Peyer's patch (tissue), 4 donors: ENCODE results near the gene BMPR2. TPM values are rescaled to one million over a fixed set of nuclear protein-coding genes. Genes with fewer than 3 reads are reported as not detected.
"Not testable (repeated sequence)": the region's sequence is repeated elsewhere in the genome, so short reads cannot be mapped to it uniquely, and the experiment has no call there.

Experiments
- DNase-seq, 3 donors: peaks; one replicate each; pipeline ENCODE4 v3.0.0-alpha.2; 2017 to 2019
- H3K27ac ChIP-seq, 4 donors: fragments of 200-600 bp; sonication (generic); one replicate each; pipeline ENCODE4 v1.5.1; 2016 to 2019
- H3K27me3 ChIP-seq, 2 donors: fragments of 200-600 bp; sonication (generic); one replicate each; pipeline ENCODE4 v1.5.1; 2019
- H3K36me3 ChIP-seq, 3 donors: fragments of 200-600 bp; sonication (generic); one replicate each; pipeline ENCODE4 v1.5.1; 2016 to 2019
- H3K4me1 ChIP-seq, 4 donors: fragments of 200-600 bp; sonication (generic); one replicate each; pipeline ENCODE4 v1.5.1; 2016 to 2019
- H3K4me3 ChIP-seq, 4 donors: fragments of 200-600 bp; sonication (generic); 1 replicate in 3 of 4; 2 replicates in 1 of 4; pipeline ENCODE4 v1.5.1; 2016 to 2019; ENCODE audit warnings: mild to moderate bottlenecking in 1 of 4
- H3K9me3 ChIP-seq, 4 donors: fragments of 200-600 bp; sonication (generic); one replicate each; pipeline ENCODE4 v1.5.1; 2016 to 2019; ENCODE audit warnings: mild to moderate bottlenecking in 1 of 4
- POLR2A ChIP-seq, 2 donors: fragments of 450-650 bp; IDR thresholded peaks; one replicate each; pipeline ENCODE4 v1.5.1; 2017; ENCODE audit warnings: antibody characterized with exemption in 2 of 2, mild to moderate bottlenecking in 2 of 2, moderate library complexity in 2 of 2
- total RNA-seq, 4 donors: library from RNA; depleted of rRNA; stranded (reverse); fragments of >200 nt; gene quantifications; one replicate each; pipeline ENCODE4 v1.1.0, GENCODE V29; 2016
- TF ChIP-seq, protein P1 (sequence below), 6 experiments: fragments of 450-650 bp in 4 of 6; fragments of 200-600 bp in 2 of 6; sonication (generic) in 1 of 6; IDR thresholded peaks; one replicate each; pipeline ENCODE4 v1.5.1; 2017 to 2019; ENCODE audit warnings: antibody characterized with exemption in 6 of 6, mild to moderate bottlenecking in 3 of 6, moderate library complexity in 1 of 6

The BMPR2 gene
- total RNA-seq, 4 donors from 2014 or later: 20.6 to 34.7 (median 30.0) TPM

DNA sequence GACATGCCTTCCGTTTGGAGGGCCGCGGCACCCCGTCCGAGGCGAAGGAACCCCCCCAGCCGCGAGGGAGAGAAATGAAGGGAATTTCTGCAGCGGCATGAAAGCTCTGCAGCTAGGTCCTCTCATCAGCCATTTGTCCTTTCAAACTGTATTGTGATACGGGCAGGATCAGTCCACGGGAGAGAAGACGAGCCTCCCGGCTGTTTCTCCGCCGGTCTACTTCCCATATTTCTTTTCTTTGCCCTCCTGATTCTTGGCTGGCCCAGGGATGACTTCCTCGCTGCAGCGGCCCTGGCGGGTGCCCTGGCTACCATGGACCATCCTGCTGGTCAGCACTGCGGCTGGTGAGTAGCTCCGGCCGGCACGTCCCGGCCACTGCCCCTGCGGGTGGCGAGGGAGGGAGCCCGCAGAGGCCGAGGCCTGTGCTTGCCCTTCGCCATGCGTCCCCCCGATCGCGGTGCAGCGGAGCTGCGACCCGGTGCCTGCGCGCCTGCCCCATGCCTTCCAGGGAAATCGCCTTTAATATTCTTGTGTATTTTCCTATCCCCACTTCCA is 1.2 kb downstream of the BMPR2 start:
- peak; percentile 22 to 67 (median 57) for DNase-seq
- Histone ChIP-seq H3K4me3 (peak overlapping the region; percentile 82 to 94 (median 88)), H3K4me1 (peaks cover 0 to 30% (median 0%) of the 10 kb centered on the region in 4 donors), H3K27ac (peak overlapping the region; percentile 84 to 98 (median 96)), H3K9me3 (no peaks in the 10 kb centered on the region), H3K36me3 (no peaks in the 10 kb centered on the region), H3K27me3 (no peaks in the 10 kb centered on the region)
- TF ChIP-seq POLR2A (IDR thresholded peaks at IDR 0.05): no peak
- TF ChIP-seq, protein P1, sequence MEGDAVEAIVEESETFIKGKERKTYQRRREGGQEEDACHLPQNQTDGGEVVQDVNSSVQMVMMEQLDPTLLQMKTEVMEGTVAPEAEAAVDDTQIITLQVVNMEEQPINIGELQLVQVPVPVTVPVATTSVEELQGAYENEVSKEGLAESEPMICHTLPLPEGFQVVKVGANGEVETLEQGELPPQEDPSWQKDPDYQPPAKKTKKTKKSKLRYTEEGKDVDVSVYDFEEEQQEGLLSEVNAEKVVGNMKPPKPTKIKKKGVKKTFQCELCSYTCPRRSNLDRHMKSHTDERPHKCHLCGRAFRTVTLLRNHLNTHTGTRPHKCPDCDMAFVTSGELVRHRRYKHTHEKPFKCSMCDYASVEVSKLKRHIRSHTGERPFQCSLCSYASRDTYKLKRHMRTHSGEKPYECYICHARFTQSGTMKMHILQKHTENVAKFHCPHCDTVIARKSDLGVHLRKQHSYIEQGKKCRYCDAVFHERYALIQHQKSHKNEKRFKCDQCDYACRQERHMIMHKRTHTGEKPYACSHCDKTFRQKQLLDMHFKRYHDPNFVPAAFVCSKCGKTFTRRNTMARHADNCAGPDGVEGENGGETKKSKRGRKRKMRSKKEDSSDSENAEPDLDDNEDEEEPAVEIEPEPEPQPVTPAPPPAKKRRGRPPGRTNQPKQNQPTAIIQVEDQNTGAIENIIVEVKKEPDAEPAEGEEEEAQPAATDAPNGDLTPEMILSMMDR (IDR thresholded peaks at IDR 0.05): no peak

DNA sequence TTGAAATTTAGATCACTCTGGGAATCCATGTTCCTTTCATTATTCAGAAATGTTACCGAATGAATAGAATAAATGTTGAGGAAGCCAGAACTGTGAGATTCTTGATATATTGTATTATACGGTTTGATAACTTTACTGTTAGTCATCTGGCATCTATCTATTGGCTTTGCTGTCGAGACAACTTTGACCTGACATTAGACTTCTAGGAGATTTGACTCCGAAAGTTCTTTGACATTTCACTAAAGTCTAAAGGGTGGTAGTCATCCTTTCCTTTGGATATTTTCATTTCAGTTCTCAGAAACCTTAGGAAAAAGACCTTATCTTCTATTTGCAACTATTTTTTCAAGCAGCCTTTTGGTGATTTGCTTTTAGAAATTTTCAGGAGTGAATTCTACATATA is 1.9 kb downstream of the BMPR2 start:
- Histone ChIP-seq H3K27me3 (no peaks in the 10 kb centered on the region), H3K27ac (peak overlapping the region; percentile 6 to 97 (median 90)), H3K36me3 (no peaks in the 10 kb centered on the region), H3K9me3 (no peaks in the 10 kb centered on the region), H3K4me3 (peak overlapping the region; percentile 82 to 94 (median 88)), H3K4me1 (peaks cover 0 to 31% (median 0%) of the 10 kb centered on the region in 4 donors)
- DNase-seq: no peak
- TF ChIP-seq POLR2A (IDR thresholded peaks at IDR 0.05): no peak
- TF ChIP-seq, protein P1 (IDR thresholded peaks at IDR 0.05): no peak

DNA sequence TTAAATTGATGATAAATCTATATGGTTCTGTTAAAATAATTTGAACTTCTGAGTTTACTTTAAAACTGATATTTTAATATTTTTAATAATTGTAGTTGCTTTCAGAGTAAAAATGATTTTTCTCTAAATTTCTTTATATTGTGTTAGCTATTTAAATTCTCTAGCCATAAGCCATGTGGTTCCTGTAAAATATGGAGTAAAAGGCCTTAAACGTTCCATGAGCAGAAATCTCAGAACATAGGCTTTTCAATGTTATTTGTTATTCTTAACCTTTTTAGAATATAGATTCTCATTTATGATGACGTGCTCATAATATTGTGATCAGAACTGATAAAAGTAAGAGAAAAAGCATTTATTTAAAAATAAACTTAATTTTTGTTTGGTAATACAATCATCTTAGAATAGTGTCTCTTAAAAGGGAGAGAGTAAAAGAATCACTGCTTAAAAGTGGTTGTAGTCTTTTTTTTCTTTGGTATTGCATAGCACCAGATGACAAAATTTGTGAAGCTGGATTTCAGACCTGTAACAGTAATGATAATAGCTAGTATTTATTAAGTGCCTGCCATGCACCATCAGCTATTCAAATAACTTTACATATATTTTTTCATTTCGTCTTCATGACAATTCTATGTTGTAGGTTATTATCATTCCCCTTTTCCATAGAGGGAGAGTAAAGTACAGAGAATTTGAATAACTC is 2.7 kb downstream of the BMPR2 start:
- DNase-seq: no peak
- no peaks in the 10 kb centered on the region for H3K27me3 ChIP-seq
- TF ChIP-seq, protein P1 (IDR thresholded peaks at IDR 0.05): no peak
- TF ChIP-seq POLR2A (IDR thresholded peaks at IDR 0.05): no peak
- H3K4me3 ChIP-seq: peak overlapping the region; percentile 82 to 94 (median 88)
- H3K4me1 ChIP-seq: peaks cover 0 to 31% (median 0%) of the 10 kb centered on the region in 4 donors
- peak overlapping the region; percentile 3 to 97 (median 60) for H3K27ac ChIP-seq
- H3K9me3 ChIP-seq: no peaks in the 10 kb centered on the region
- no peaks in the 10 kb centered on the region for H3K36me3 ChIP-seq

DNA sequence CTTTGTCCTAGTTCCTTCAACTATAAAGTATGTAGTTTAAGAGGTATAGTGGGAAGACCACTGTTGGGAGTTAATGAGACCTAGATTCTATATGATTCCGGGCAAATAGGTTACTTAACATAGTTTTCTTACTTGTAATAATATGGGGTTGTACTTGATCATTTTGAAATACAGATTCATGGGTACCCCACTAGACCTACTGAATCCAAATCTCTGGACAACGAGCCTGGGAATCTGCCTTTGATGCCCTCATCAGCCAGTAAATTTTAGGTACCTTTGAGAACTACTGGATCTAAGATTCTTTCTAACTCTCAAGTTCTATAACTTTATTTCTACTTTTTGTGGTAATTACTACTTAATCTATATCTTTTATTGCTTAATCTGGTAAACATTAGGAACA is 6.6 kb downstream of the BMPR2 start:
- no peak for DNase-seq
- Histone ChIP-seq H3K27me3 (no peaks in the 10 kb centered on the region), H3K27ac (no peak overlapping the region), H3K9me3 (no peaks in the 10 kb centered on the region), H3K36me3 (no peaks in the 10 kb centered on the region), H3K4me3 (no peak overlapping the region), H3K4me1 (peaks cover 0 to 31% (median 0%) of the 10 kb centered on the region in 4 donors)
- TF ChIP-seq, protein P1 (IDR thresholded peaks at IDR 0.05): no peak

DNA sequence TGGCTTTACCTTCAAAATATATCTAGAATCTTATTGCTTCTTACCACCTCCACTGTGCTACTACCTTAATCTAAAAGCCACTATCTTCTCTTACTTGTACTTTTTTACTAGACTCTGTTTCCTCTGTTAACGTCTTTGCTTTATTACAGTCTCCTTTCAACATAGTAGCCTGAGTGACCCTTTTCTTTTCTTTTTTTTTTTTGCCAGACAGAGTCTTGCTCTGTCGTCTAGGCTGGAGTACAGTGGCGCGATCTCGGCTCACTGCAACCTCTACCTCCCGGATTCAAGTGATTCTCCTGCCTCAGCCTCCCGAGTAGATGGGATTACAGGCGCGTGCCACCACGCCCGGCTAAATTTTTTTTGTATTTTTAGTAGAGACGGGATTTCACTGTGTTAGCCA is 10.4 kb downstream of the BMPR2 start:
- H3K27me3 ChIP-seq, H3K4me1 ChIP-seq, DNase-seq, H3K27ac ChIP-seq, H3K4me3 ChIP-seq, H3K36me3 ChIP-seq, H3K9me3 ChIP-seq: not testable (repeated sequence)

DNA sequence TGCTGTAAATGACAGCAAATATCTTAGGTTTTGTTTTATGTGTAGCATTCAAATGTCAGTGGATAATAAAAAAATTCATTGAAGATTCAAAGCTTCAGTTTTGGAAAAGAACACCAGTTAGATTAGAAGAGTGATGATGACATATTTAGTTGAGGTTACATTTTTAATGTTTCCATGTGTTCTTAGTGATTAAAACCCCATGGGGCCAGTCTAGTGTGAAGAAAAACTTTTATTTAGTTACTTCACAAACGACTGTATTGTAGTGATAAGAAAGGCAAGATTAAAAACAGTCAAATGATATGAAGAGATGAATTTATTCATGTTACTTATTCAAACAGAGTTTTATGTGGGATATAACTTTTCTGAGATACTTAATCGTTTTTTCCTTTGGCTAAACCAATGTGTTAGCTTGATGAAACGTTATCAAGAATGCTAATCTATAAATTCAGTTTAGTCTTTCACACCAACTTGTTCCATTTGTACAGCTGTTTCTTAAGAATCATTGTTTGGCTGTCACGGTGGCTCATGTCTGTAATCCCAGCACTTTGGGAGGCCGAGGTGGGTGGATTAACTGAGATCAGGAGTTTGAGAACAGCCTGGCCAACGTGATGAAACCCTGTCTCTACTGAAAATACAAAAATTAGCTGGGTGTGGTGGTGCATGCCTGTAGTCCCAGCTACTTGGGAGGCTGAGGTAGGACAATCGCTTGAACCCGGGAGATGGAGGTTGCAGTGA is 11.6 kb downstream of the BMPR2 start:
- Histone ChIP-seq H3K36me3 (no peaks in the 10 kb centered on the region), H3K27ac (no peak overlapping the region), H3K9me3 (no peaks in the 10 kb centered on the region), H3K4me1 (no peaks in the 10 kb centered on the region), H3K27me3 (no peaks in the 10 kb centered on the region), H3K4me3 (no peak overlapping the region)
- no peak for TF ChIP-seq POLR2A (IDR thresholded peaks at IDR 0.05)
- TF ChIP-seq, protein P1 (IDR thresholded peaks at IDR 0.05): no peak
- DNase-seq: no peak
